ENCODE measurements around the gene DOCK8. TPM values are rescaled to one million over a fixed set of nuclear protein-coding genes. Genes with fewer than 3 reads are reported as not detected.

The DOCK8 gene
- total and polyA plus RNA-seq, 2 of the 13 experiments (the other 11 are each of a cell fraction or from before 2014, with no cell fraction given): 0.28 to 0.38 TPM

- Histone ChIP-seq H3K79me2 (ENCODE audit: insufficient read depth, low read length) (no peaks in the 10 kb centered on the region), H3K27ac (ENCODE audit: extremely low read length, insufficient read depth, low read length) (no peak overlapping the region), H2AFZ (ENCODE audit: low read length) (no peak overlapping the region), H3K36me3 (replicated peaks in 1 of 2; ENCODE audit: control insufficient read depth in 1 of 2, insufficient read depth in 2 of 2, low read length in 2 of 2) (no peaks in the 10 kb centered on the region), H3K9ac (ENCODE audit: insufficient read depth, low read depth, low read length) (no peak overlapping the region), H4K20me1 (ENCODE audit: insufficient read depth, low read length) (no peaks in the 10 kb centered on the region), H3K4me1 (ENCODE audit: insufficient read depth, low read length) (peaks cover 9% of the 10 kb centered on the region; the same call in 1 of the 2 replicates), H3K4me3 (replicated peaks in 1 of 3; ENCODE audit: insufficient read depth in 1 of 3, low read depth in 2 of 3, low read length in 3 of 3) (no peak overlapping the region), H3K4me2 (ENCODE audit: low read depth, low read length) (no peak overlapping the region), H3K9me3 (ENCODE audit: low read length) (no peaks in the 10 kb centered on the region), H3K27me3 (ENCODE audit: control insufficient read depth in 1 of 2, insufficient read depth in 2 of 2, low read length in 2 of 2) (peaks cover 0 to 23% of the 10 kb centered on the region in 2 experiments; a peak in 2 of 5 replicates)
- WGBS (ENCODE audit: low lambda C conversion rate): 0% methylated on average over 1 of the region's 1 CpG
- BruUV-seq (replicated peaks): no TSS peak
- in situ Hi-C loops (cut with HindIII; ENCODE audit: extremely low pct_ligation_motif_present, low pct_unique_long_range_greater_than_20kb): no loop called here
- ATAC-seq (no peak), FAIRE-seq (no peak), DNase-seq (ENCODE audit: low spot score) (no peak)
- no peak for TF ChIP-seq ZZZ3 (CRISPR knock-in tag; IDR thresholded peaks at IDR 0.05; ENCODE audit: borderline replicate concordance)
- TF ChIP-seq FOXP4 (CRISPR knock-in tag; IDR thresholded peaks at IDR 0.05): no peak
- no peak for TF ChIP-seq PBX3 (CRISPR knock-in tag; IDR thresholded peaks at IDR 0.05; ENCODE audit: borderline replicate concordance)
- TF ChIP-seq PCBP2 (optimal IDR thresholded peaks at IDR 0.05; ENCODE audit: low read depth, low read length, poor library complexity, severe bottlenecking): no peak
- TF ChIP-seq ZFP41 (CRISPR knock-in tag; IDR thresholded peaks at IDR 0.05; ENCODE audit: borderline replicate concordance): no peak
- no peak for TF ChIP-seq ZNF747 (CRISPR knock-in tag; IDR thresholded peaks at IDR 0.05; ENCODE audit: borderline replicate concordance)
- TF ChIP-seq ZBTB44 (CRISPR knock-in tag; IDR thresholded peaks at IDR 0.05): no peak
- no peak for TF ChIP-seq ZFP36L2 (CRISPR knock-in tag; IDR thresholded peaks at IDR 0.05)
- TF ChIP-seq MAZ (IDR thresholded peaks at IDR 0.05; ENCODE audit: borderline replicate concordance, low read depth, low read length): no peak
- no peak for TF ChIP-seq MAZ (CRISPR knock-in tag; IDR thresholded peaks at IDR 0.05; ENCODE audit: low read depth)
- no peak for TF ChIP-seq HINFP (CRISPR knock-in tag; IDR thresholded peaks at IDR 0.05; ENCODE audit: low read depth)
- no peak for TF ChIP-seq FIP1L1 (IDR thresholded peaks at IDR 0.05; ENCODE audit: borderline replicate concordance, insufficient read depth, low read depth, low read length)
- no peak for TF ChIP-seq ZNF101 (CRISPR knock-in tag; IDR thresholded peaks at IDR 0.05; ENCODE audit: borderline replicate concordance, low read depth)
- no peak for TF ChIP-seq ZNF263 (CRISPR knock-in tag; IDR thresholded peaks at IDR 0.05)
- TF ChIP-seq E2F1 (CRISPR knock-in tag; IDR thresholded peaks at IDR 0.05): no peak
- POLR2A ChIA-PET: no interaction called here
- CTCF ChIA-PET (ENCODE audit: low intra/inter-chr PET ratio, low total read pairs): no interaction called here
- intact Hi-C loops (cut with micrococcal nuclease; ENCODE audit: unreplicated experiment): loop anchor here (5.0 kb wide), 1 partner anchor 40 kb away; the partner anchor contains the start of gene ZNG1A
Observed at GRCh38 chr9:216866-217265, 2.2 kb downstream of the DOCK8 start.
